HG02852 (cell line): ENCODE results near the gene LDLRAD4.
"Not testable (repeated sequence)": the region's sequence is repeated elsewhere in the genome, so short reads cannot be mapped to it uniquely, and the experiment has no call there.

Experiments used
- ATAC-seq: cut with Tn5 transposase; IDR thresholded peaks from one replicate; pipeline ENCODE4 v1.9.1; 2021; ENCODE audit warnings: mild to moderate bottlenecking, moderate library complexity; ENCODE audit not compliant: unreplicated experiment

The LDLRAD4 gene

DNA sequence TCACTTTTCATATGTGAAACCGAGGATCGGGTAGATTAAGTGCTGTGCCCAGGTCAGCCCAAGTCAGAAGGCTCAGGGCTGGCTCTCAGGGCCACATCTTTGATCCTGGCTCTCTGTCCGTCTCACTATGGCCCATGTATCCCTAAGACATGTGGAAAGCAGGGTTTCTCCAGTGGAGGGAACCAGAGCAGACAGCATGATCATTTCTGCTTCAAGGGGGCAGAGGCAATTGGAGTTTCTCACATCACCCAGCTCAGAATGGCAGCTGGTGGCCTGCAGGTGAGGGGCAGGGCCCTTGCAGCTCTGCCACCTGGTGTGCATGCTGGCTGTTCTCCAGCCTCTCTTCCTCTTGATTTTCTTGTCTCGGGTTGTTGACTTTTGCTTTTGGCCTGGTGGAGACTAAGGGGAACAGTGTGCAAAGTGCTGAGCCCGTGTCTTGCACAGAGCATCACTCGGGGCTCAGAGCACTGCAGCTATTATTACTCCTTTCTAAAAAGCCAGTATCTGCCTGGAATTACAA is 27.0 kb downstream of the LDLRAD4 start:
- ATAC-seq: no peak

DNA sequence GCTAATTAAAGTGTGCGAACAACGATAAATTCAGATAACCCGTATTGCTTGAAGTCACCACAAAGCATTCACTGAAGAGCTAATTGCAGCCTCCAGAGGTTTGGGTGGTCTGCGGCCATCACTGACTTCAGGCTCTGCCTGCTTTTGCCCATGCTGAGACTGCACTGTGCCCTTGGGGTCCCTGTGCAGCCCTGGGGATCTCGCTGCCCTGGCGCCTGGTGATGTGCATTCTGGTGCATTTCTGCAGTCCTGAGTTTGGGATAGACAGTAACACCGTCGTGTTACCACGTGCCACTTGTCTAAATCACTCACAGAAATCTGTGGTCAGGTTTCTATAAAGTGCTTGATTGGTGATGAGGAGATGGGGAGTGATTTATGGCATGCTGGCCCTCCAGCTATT is 27.6 kb downstream of the LDLRAD4 start:
- ATAC-seq: no peak

DNA sequence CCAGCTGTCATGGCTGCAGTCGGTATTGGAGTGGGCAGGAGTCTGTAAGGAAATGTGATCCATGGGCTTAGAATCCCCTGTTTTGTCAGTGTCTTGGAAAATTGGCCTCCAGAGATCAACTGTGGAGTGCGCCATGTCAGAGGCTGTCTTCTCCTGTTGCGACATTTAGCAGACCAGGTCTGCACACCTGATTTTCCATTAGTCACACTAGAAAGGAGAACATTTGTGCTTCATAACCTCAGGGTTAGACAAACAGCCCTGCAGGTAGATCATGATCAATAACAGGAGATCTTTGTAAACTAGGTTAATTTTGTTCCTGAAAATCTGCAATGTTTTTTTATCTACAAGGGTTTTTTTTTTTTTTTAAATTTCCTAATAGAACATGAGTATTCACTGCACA is 28.0 kb downstream of the LDLRAD4 start:
- no peak for ATAC-seq

DNA sequence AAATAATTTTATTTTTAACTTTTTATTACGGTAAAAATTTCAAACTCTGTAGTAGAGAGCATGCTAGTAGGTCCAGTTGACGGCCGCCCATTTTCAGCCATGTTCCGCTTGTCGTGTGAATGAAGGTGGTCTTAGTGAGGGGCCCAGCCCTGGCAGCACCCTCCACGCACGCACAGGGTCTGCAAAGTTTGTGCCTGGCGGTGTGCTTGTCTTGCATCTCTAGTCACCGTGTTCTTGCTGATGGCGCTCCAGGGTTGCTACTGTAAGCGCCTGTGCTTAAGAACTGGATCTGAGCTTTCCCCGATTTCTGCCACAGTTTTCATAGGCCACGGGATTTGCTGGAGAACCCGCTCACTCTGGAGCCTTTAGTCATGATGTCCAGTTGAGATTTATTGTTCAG is 28.9 kb downstream of the LDLRAD4 start:
- no peak for ATAC-seq

DNA sequence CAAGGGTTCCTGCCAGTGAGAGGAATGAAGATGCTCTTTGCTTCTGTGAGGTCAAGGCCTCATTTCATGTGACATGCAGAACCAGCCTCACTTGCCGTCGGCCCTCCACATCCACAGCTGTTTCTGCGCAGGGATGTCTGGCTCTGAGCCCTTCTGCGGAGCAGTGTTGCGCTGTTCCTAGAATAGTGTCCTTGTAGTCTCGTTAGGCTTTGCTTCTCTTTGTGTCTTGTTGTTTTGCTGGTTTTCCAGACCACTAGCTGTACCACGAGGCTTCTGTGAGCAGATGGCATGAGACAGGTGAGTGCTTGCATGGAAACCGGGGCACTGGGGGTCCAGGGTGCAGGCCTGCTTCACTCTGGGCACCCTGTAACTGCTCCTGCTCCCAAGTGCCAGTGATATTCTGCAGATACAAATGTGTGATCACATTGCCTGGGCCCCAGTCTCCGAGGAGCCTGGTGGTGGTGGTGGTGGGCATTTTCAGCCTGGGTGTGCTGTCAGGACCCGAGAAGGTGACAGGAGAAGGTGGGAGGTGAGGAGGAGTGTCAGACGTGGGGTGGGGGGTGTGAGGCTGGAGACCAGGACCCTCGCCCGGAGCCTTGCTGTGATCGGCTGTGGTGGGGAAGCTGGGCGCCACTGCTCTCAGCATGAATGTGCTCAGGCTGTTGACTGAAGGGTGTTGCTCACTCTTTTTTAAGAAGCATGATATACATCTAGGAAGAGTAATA is 34.3 kb downstream of the LDLRAD4 start:
- no peak for ATAC-seq

DNA sequence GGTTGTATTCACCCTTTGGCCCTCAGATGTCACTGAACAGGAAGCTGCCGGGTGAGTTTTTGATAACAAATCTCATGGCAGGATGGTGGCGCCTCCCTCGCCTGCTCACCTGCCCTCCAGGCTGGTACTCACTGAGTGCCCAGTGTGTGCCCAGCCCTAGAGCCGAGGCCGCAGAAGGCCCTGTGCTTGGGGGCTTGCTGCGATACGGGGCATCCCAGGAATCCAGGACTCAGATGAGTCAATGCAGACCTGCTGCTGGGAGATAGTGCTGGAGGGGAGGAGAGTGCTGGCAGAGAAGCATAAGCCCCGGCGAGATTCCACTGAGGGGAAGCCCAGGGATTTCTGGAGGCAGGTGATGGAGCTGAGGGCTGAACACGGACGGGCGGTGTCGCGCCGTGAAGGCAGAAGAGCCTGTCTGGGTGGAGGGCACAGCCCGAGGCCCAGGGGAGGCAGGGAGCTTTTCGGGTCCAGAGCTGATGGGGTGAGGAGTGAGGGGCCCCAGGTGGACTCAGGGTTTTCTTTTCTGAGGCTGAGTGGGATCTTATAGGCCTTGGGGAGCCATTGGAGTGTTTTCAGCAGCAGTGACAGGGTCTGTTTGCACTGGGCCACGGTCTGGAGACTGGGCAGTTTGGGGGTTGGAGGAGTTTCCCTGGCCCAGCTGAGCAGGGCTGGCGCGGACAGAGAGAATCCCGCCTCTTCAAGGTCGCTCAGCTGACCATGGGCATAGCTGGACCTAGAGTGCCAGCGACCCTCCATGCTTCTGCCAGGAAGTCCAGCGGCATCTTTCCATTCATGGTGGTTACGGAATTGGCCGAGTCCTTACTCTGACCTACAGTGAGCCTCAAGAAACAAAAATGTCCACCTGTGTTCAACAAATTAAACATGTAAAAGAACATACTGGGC is 35.5 kb downstream of the LDLRAD4 start:
- no peak for ATAC-seq

DNA sequence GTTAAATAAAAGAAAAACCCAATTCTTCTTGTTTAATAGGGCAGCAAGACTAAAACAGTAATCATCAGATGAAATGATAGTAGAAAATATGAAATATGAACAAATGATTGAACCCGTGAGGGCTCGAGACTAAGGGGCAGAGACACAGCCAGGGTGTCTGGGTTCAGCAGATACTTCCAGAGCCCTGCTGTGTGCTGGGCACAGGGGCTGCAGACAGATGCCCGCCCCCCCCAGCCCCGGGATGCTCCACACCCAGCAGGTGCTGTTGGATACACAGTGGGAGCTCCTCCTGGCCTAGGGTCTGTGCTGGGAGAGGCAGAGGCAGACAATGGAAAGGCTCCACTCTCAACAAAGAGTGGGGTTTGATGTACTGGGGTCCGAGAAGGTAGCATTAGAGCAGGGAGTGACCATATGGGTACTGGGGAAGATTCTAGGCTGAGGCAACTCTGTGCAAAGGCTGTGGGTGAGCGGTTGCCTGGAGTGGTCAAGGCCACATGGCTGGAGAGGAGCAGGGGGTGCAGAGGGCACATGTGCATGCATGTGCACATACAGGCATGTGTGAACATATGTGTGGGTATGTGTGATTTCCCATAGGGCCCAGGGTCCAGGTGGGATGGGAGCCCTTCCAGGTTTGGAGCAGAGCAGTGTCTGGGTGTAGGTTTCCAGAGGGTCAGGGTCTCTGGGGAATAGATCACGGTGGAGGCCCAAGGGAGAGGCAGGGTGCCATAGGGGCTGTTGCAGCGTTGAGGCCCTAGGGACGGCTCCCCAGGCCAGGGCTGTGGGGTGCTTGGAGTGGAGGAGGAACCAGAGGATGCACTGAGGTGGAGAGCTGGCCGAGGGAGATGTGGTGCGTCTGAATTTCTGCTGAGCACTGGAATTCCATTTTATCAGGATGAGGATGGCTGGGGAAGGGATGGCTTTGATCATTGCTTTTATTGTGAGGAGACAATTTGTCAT is 36.7 kb downstream of the LDLRAD4 start:
- ATAC-seq: no peak

DNA sequence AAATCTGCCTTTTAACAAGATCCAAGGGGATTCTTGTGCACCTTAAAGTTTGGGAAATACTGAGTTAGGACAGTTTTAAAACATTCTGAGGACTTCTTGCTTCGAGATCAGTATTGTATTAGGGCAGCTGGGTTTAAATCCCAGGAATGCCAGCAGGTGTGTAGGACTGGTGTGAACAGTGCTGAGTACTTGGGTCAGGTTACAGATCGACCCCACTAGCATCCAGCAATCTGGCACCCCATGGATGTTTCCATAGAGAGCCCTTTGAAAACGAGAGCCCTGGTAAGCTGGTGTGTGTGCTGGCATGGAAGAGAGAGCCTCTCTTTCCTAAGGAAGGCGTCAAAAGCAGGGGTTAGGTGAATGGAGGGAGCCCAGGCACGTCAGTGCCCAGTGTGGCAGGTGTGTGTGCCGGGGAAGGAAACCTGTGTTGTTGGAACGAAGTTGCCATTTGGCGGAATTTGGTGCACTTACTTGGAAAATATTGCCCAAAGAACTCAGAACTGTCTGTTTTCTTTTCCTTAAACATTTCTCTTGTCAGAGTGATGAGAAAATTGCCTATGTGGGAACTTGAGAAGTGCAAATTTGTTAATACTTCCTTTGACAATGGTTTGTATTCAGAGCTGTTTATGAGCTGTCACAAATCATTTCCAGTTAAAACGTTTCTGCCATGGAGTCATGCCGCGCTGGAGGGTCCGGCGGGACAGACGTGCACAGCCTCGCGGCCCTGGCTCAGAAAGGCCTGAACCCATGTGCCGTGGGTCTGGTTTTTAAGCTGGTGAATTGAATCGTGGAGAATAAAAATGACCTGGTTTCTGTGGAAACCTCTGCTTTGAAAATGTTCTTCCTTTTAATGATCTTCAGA is 38.1 kb downstream of the LDLRAD4 start:
- ATAC-seq: no peak

DNA sequence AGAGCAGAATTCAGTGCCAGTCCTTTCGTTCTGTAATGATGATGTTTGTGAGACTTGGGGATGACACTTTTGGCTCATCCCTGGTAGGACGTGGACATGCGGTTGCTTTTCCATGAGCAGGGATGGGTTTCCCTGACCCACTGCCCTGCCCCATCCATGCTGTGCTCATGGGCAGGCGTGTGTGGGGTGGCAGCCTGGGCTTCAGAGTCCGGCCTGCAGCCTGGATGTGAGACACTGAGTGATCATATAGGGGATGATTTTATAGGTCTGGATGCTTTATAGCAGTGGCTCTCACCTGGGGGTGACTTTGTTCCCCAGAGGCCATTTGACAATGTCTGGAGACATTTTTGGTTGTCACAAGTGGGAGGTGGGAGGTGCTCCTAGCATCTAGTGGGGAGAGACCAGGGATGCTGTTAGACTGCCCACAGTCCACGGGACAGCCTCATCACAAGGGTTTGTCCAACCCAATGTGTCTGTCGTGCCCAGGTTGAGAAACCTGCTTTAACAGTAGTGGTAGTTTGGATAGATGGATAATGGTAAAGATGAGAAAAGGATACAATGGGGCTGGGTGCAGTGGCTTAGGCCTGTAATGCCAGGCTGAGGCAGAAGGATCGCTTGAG is 38.9 kb downstream of the LDLRAD4 start:
- no peak for ATAC-seq

DNA sequence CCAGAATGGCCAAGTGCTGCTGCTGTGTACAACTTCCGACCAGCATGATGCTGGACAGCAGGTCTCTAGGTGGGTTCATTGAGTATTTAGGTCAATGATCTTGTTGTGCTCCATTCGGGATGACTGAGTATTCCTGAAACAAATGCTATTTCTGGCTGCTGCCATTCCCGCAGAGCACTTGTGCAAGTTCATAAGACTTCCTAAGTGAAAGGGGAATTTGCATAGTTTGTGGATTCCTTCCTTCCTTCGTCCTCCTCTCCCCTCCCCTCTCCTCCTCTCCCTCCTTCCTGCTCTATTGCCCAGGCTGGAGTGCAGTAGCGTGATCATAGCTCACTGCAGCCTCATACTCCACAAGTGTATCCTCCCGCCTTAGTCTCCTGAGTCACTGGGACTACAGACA is 40.4 kb downstream of the LDLRAD4 start:
- ATAC-seq: no peak

DNA sequence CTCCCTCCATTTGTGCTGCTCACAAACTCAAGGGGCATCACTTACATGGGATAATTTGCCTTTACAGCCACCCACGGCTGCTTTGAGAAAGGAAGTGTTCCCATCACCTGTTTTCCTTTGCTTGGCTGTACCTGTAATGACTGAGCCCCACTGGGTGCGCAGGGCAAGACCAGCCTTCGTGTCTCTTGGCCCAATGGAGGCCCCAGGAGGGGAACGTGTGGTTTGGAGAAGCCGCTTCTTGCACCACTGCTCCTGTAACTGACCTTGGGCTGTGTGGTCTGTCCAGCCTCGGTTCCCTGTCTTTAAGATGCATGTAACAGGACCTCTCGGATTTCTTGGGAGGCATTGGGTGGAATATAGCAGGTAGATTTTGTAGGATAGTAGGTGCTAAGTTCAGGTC is 41.1 kb downstream of the LDLRAD4 start:
- ATAC-seq: no peak

DNA sequence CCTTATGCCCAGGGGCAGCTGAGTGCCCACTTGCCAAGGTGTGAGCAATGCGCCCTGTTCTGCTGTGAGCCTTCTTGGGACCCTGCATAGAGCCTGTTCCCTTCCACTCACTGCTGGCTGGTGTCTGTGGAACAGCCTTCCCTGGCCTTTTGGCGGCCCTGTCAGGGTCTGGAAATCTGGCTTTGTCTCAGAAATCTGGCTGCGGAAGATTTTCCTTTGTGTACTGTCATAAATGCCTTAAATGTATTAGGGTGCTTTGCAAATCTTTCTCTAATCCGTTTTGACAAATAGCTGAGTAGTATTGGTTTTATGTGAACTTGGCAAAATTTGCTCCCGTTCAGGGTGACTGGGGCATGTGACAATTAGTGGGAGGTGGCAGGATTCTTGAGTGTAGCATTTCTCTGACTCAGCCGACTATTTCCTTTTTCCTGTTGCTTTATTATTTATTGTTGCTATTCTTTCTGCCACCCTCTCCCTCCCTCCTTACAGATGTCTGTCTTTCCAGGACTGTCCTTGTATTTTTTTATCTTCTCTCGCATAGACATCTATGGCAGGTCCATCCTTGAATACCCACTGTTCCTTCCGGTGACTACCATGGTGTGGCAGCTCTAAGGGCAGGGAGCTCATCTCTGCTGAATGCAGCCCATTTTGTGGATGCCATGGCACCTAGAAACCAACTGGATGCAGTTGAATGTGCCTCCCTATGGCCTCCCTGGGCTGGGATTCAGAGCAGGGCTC is 41.8 kb downstream of the LDLRAD4 start:
- no peak for ATAC-seq

DNA sequence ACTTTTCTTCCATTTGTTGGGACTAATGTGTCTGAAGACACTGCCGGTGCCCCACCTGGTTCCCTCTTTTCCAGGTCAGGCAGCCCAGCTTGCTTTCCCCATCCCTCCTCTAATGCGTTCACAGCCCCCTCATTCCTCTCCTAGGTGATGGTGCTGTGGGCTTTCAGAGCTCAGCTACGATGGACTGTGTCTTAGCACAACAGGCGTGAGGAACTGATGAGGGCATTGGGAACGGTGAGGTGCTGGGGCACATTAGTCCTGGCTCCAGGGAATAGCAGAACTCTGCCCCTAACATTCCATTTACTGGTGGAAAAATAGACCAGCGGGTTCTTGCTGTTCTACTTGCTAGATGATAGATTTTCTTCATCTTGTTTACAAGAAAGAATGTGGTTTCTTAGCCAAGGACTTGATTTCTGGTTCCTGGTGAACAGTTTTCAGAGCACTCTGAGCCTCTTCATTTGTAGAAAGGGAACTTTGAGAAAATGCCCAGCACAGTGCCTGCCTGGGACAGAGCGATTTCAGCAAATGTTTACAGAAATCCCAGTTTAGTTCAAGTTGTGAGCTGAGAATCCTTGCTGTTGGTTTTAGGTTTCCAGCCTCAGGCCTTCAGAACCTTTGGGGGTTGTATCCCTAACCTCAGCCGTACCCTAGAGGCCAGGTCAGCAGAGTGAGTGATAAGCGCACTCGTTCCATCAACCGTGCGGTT is 42.5 kb downstream of the LDLRAD4 start:
- ATAC-seq: no peak

DNA sequence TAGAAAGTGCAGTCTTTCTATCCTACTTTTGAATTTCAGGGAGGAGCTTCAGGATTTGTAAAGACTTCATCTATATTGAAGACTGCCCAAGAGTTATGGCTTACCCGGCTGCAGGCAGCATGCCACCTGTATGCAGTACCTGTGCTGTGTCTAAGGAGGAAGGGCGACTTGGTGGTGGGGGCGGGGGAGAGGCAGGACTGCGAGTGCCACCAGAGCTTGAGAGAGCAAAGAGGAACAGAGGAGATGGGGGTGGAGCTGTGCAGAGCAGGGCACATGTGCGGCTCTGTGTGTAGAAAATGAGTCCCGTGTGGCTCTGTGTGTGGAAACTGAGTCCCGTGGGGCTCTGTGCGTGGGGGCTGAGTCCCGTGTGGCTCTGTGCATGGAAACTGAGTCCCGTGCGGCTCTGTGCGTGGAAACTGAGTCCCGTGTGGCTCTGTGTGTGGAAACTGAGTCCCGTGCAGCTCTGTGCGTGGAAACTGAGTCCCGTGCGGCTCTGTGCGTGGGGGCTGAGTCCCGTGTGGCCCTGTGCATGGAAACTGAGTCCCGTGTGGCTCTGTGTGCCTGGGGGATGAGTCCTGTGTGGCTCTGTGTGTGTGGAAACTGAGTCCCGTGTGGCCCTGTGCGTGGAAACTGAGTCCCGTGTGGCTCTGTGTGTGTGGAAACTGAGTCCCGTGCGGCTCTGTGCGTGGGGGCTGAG is 43.2 kb downstream of the LDLRAD4 start:
- ATAC-seq: no peak

DNA sequence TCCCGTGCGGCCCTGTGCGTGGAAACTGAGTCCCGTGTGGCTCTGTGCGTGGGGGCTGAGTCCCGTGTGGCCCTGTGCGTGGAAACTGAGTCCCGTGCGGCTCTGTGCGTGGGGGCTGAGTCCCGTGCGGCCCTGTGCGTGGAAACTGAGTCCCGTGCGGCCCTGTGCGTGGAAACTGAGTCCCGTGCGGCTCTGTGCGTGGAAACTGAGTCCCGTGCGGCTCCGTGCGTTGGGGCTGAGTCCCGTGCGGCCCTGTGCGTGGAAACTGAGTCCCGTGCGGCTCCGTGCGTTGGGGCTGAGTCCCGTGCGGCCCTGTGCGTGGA is 43.8 kb downstream of the LDLRAD4 start:
- not testable (repeated sequence) for ATAC-seq

DNA sequence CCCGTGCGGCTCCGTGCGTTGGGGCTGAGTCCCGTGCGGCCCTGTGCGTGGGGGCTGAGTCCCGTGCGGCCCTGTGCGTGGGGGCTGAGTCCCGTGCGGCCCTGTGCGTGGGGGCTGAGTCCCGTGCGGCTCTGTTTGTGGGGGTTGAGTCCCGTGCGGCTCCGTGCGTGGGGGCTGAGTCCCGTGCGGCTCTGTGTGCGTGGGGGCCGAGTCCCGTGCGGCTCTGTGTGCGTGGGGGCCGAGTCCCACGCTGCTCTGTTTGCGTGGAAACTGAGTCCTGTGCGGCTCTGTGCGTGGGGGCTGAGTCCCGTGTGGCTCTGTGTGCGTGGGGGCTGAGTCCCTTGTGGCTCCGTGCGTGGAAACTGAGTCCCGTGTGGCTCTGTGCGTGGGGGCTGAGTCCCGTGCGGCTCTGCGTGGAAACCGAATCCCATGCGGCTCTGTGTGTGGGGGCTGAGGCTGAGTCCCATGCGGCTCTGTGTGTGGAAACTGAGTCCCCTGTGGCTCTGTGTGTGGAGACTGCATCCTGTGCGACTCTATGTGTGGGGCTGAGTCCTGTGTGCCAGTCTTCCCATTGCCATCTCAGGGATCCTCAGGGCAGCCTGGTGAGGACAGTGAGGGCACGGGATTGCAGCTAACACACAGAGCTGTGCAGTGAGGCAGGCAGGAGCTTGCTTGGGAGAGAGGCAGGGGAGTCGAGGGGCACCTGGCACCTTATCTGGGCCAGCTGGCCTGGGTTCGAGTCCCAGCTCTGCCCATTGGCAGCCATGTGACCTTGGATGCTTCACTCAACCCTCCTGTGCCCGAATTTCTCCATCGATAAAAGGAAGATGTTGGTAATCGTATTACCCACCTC is 44.5 kb downstream of the LDLRAD4 start:
- ATAC-seq: no peak
